T-cell (primary cell): ENCODE measurements around the gene CD58. TPM values are rescaled to one million over a fixed set of nuclear protein-coding genes. Genes with fewer than 3 reads are reported as not detected.
"Not testable (repeated sequence)": the region's sequence is repeated elsewhere in the genome, so short reads cannot be mapped to it uniquely, and the experiment has no call there.

Source experiments
- ATAC-seq, 4 experiments: fragments of 200-7000 bp in 3 of 4; fragments of 150-1000 bp in 1 of 4; cut with Tn5 transposase; replicated peaks in 1 of 4; 1 replicate in 3 of 4; 2 replicates in 1 of 4; pipeline ENCODE4 v1.10.0; 2021; ENCODE audit warnings: moderate library complexity in 3 of 4, mild to moderate bottlenecking in 2 of 4, moderate number of reproducible peaks in 1 of 4
- CTCF ChIA-PET, 2 donors: fragments of 300-600 bp; sonication (Branson Sonifier 250); formaldehyde crosslinking; loops; one replicate each; lab custom pipeline; 2022; ENCODE audit warnings: antibody characterized with exemption in 2 of 2; lab: Charles Lee
- POLR2A ChIA-PET, 2 donors: fragments of 300-600 bp; sonication (Branson Sonifier 250); formaldehyde crosslinking; loops; one replicate each; lab custom pipeline; 2022; ENCODE audit warnings: antibody characterized with exemption in 2 of 2; lab: Charles Lee
- DNase-seq, 35 experiments: peaks; one replicate each; pipeline versions ENCODE4 v3.0.0 to v3.0.0-alpha.2; 2013 to 2023
- H3K27ac ChIP-seq: one replicate; pipeline ENCODE4 v1.5.1; 2013; ENCODE audit warnings: low read length
- H3K27me3 ChIP-seq, 2 experiments: replicated peaks in 1 of 2; 1 replicate in 1 of 2; 2 replicates in 1 of 2; pipeline versions ENCODE4 v1.6.1 to v1.7.0; 2013; ENCODE audit warnings: low read length in 1 of 2, mixed read lengths in 1 of 2; ENCODE audit not compliant: control insufficient read depth in 2 of 2, insufficient read depth in 2 of 2; ENCODE audit errors: extremely low read depth in 1 of 2
- H3K36me3 ChIP-seq, 2 donors: 1 replicate in 1 of 2; 2 replicates in 1 of 2; pipeline versions ENCODE4 v1.6.1 to v1.7.0; 2013; ENCODE audit warnings: low read length in 1 of 2; ENCODE audit not compliant: control insufficient read depth in 2 of 2, insufficient read depth in 1 of 2; ENCODE audit errors: extremely low read depth in 1 of 2
- H3K4me1 ChIP-seq, 2 experiments: 1 replicate in 1 of 2; 2 replicates in 1 of 2; pipeline versions ENCODE4 v1.6.1 to v1.7.0; 2013; ENCODE audit warnings: low read length in 2 of 2, mixed read lengths in 1 of 2; ENCODE audit not compliant: insufficient read depth in 2 of 2, control insufficient read depth in 1 of 2; ENCODE audit errors: extremely low read depth in 1 of 2
- H3K4me3 ChIP-seq, 2 donors: 1 replicate in 1 of 2; 2 replicates in 1 of 2; pipeline versions ENCODE4 v1.5.1 to v1.7.0; 2013; ENCODE audit warnings: mild to moderate bottlenecking in 2 of 2, low read length in 1 of 2, moderate library complexity in 1 of 2; ENCODE audit not compliant: control insufficient read depth in 1 of 2; ENCODE audit errors: extremely low read depth in 1 of 2
- H3K9me3 ChIP-seq: 2 replicates; pipeline ENCODE4 v1.7.0; 2013
- H3K27ac Mint-ChIP-seq, 2 donors: one replicate each; pipeline ENCODE4 v1.8.0; 2020 to 2021; ENCODE audit warnings: mild to moderate bottlenecking in 2 of 2, mixed read lengths in 2 of 2
- H3K27me3 Mint-ChIP-seq, 2 donors: one replicate each; pipeline ENCODE4 v1.8.0; 2021 to 2022; ENCODE audit warnings: mixed read lengths in 2 of 2
- H3K36me3 Mint-ChIP-seq: one replicate; pipeline ENCODE4 v1.8.0; 2021; ENCODE audit warnings: mixed read lengths
- H3K4me1 Mint-ChIP-seq, 3 donors: one replicate each; pipeline ENCODE4 v1.8.0; 2020 to 2022; ENCODE audit warnings: mixed read lengths in 3 of 3, mild to moderate bottlenecking in 1 of 3
- H3K4me3 Mint-ChIP-seq, 3 donors: one replicate each; pipeline ENCODE4 v1.8.0; 2020 to 2022; ENCODE audit warnings: mild to moderate bottlenecking in 3 of 3, mixed read lengths in 3 of 3, moderate library complexity in 3 of 3
- H3K9me3 Mint-ChIP-seq, 3 donors: one replicate each; pipeline ENCODE4 v1.8.0; 2020 to 2022; ENCODE audit warnings: mixed read lengths in 3 of 3
- WGBS: methylation state at CpG from one replicate; pipeline ENCODE4 v1.1.5; 2013; ENCODE audit warnings: missing lambda C conversion rate; ENCODE audit not compliant: insufficient coverage; 5-methylcytosine and 5-hydroxymethylcytosine counted together
- total RNA-seq, 35 experiments: library from RNA in 6 of 35; stranded (reverse) in 6 of 35; fragments of 120-200 nt in 1 of 35; gene quantifications; one replicate each; pipeline versions ENCODE4 v1.2.1 to v1.2.4 and lab custom pipeline; 2013 to 2026

Gene CD58
- total RNA-seq (10 to 100 TPM in 4 of 5 donors, 1 to 10 TPM in 1; 8.9 to 20.5 (median 16.9) TPM), total RNA-seq (lab: John Stamatoyannopoulos, UW) (10.9 to 69.7 (median 19.0) reads per million in 29 experiments)
- total RNA-seq (2013) = 27.9 TPM

- Histone ChIP-seq H3K36me3 (no peaks in the 10 kb centered on the region), H3K4me1 (peaks cover 0 to 37% of the 10 kb centered on the region in 2 experiments), H3K27me3 (no peaks in the 10 kb centered on the region), H3K27ac (peak within 1 kb of the TSS; percentile 85), H3K9me3 (no peaks in the 10 kb centered on the region), H3K4me3 (peak within 1 kb of the TSS; percentile 69 to 79)
- CTCF ChIA-PET = interaction anchor here (0.5 to 1.1 kb wide), 3 partner anchors 362 to 1500 kb away, joined by 3 to 8 read pairs (median 3); no protein-coding TSS in a partner anchor
- H3K36me3 Mint-ChIP-seq = peaks cover 5% of the 10 kb centered on the region
- H3K4me1 Mint-ChIP-seq = peaks cover 34 to 58% (median 49%) of the 10 kb centered on the region in 3 donors
- no peaks in the 10 kb centered on the region for H3K9me3 Mint-ChIP-seq
- ATAC-seq (peak; percentile 86 to 90 (median 86)), DNase-seq (peak; percentile 46 to 87 (median 68))
- H3K27me3 Mint-ChIP-seq = no peaks in the 10 kb centered on the region
- H3K27ac Mint-ChIP-seq = peak within 1 kb of the TSS; percentile 87 to 93
- POLR2A ChIA-PET = interaction anchor here in 1 of 2 donors (0.6 kb wide), 1 partner anchor 36 kb away, joined by 3 read pairs; no protein-coding TSS in a partner anchor
- WGBS = under 1% methylated on average over 86 of the region's 90 CpGs
- H3K4me3 Mint-ChIP-seq = peak within 1 kb of the TSS; percentile 85 to 95 (median 91)
These were observed at the start of gene CD58 for GRCh38 chr1:116570358-116571214. TSS of gene CD58 (minus strand) at chr1:116571026. CDS start at chr1:116570972, 54 bp downstream.

- ATAC-seq, H3K4me1 Mint-ChIP-seq, H3K27ac Mint-ChIP-seq, H3K9me3 ChIP-seq, H3K4me1 ChIP-seq, H3K4me3 Mint-ChIP-seq, H3K36me3 ChIP-seq, H3K9me3 Mint-ChIP-seq, H3K4me3 ChIP-seq, H3K36me3 Mint-ChIP-seq, H3K27ac ChIP-seq, CTCF ChIA-PET, DNase-seq, POLR2A ChIA-PET, H3K27me3 ChIP-seq: not testable (repeated sequence)
- peaks cover 0 to 14% of the 10 kb centered on the region in 2 donors for H3K27me3 Mint-ChIP-seq
- no CpG with 5 or more reads among the region's 3 CpGs for WGBS
These were observed 49.6 kb upstream of the CD58 start for GRCh38 chr1:116620392-116620791.

- H3K27me3 ChIP-seq, H3K9me3 Mint-ChIP-seq, H3K4me1 Mint-ChIP-seq, H3K4me1 ChIP-seq, H3K36me3 ChIP-seq, ATAC-seq, H3K4me3 Mint-ChIP-seq, DNase-seq, H3K36me3 Mint-ChIP-seq, H3K27ac ChIP-seq, POLR2A ChIA-PET, H3K4me3 ChIP-seq, H3K9me3 ChIP-seq, H3K27ac Mint-ChIP-seq: not testable (repeated sequence)
- CTCF ChIA-PET = interaction anchor here in 1 of 2 donors (0.6 kb wide), 1 partner anchor 409 kb away, joined by 3 read pairs; no protein-coding TSS in a partner anchor
- H3K27me3 Mint-ChIP-seq = peaks cover 0 to 14% of the 10 kb centered on the region in 2 donors
- WGBS = 69% methylated on average over 3 of the region's 4 CpGs
These were observed 48.3 kb upstream of the CD58 start for GRCh38 chr1:116619106-116619505.

- H3K36me3 ChIP-seq, H3K9me3 ChIP-seq, POLR2A ChIA-PET, H3K9me3 Mint-ChIP-seq, H3K4me1 Mint-ChIP-seq, CTCF ChIA-PET, H3K4me3 ChIP-seq, H3K27me3 ChIP-seq, ATAC-seq, H3K27ac ChIP-seq, H3K36me3 Mint-ChIP-seq, H3K4me3 Mint-ChIP-seq, H3K4me1 ChIP-seq, H3K27ac Mint-ChIP-seq, DNase-seq: not testable (repeated sequence)
- peaks cover 0 to 14% of the 10 kb centered on the region in 2 donors for H3K27me3 Mint-ChIP-seq
- 96% methylated on average over 4 of the region's 5 CpGs for WGBS
These were observed 47.0 kb upstream of the CD58 start for GRCh38 chr1:116617808-116618207.

- H3K4me3 ChIP-seq, H3K27me3 ChIP-seq, H3K27ac ChIP-seq, H3K9me3 Mint-ChIP-seq, H3K4me1 Mint-ChIP-seq, H3K9me3 ChIP-seq, H3K36me3 ChIP-seq, H3K36me3 Mint-ChIP-seq, H3K4me1 ChIP-seq, H3K27ac Mint-ChIP-seq, H3K4me3 Mint-ChIP-seq, DNase-seq, ATAC-seq, H3K27me3 Mint-ChIP-seq, CTCF ChIA-PET, POLR2A ChIA-PET: not testable (repeated sequence)
- WGBS = 82% methylated on average over 6 of the region's 13 CpGs
These were observed 43.0 kb upstream of the CD58 start for GRCh38 chr1:116613825-116614224.

GRCh38 chr1:116609801-116610371, 39.1 kb upstream of the CD58 start:
- H3K4me1 ChIP-seq, CTCF ChIA-PET, H3K27ac Mint-ChIP-seq, H3K27ac ChIP-seq, POLR2A ChIA-PET, H3K27me3 Mint-ChIP-seq, H3K36me3 Mint-ChIP-seq, DNase-seq, H3K9me3 Mint-ChIP-seq, ATAC-seq, H3K4me3 ChIP-seq, H3K27me3 ChIP-seq, H3K9me3 ChIP-seq, H3K36me3 ChIP-seq, H3K4me3 Mint-ChIP-seq: not testable (repeated sequence)
- 89% methylated on average over 2 of the region's 6 CpGs for WGBS
- H3K4me1 Mint-ChIP-seq = peaks cover 11 to 12% (median 11%) of the 10 kb centered on the region in 3 donors
